Measurements from ENCODE around the gene SMYD3. TPM values are rescaled to one million over a fixed set of nuclear protein-coding genes. Genes with fewer than 3 reads are reported as not detected.

The SMYD3 gene
- total RNA-seq (10 to 100 TPM; 13.5 to 78.2 (median 27.9) TPM), polyA plus RNA-seq (10 to 100 TPM; 16.8 to 29.9 (median 25.6) TPM)
- long read RNA-seq, donor 1, transcript SMYD3-201 (7 exons, 1,863 nt) = major isoform, 12 of 12 reads
- long read RNA-seq, donor 1, partial matches to known transcripts = 0 of 12 reads
- long read RNA-seq, donor 1, other reads (novel, unspliced or antisense) = 0 of 12 reads
- long read RNA-seq, donor 2, transcript SMYD3-201 (7 exons, 1,863 nt) = major isoform, 9 of 11 reads
- long read RNA-seq, donor 2, partial matches to known transcripts = 0 of 11 reads
- long read RNA-seq, donor 2, other reads (novel, unspliced or antisense) = 0 of 11 reads
- long read RNA-seq, donor 3, transcript SMYD3-201 (7 exons, 1,863 nt) = major isoform, 9 of 11 reads
- long read RNA-seq, donor 3, partial matches to known transcripts = 0 of 11 reads
- long read RNA-seq, donor 3, other reads (novel, unspliced or antisense) = 0 of 11 reads
- long read RNA-seq, donor 4, transcript SMYD3-201 (7 exons, 1,863 nt) = major isoform, 9 of 13 reads
- long read RNA-seq, donor 4, partial matches to known transcripts = 2 of 13 reads
- long read RNA-seq, donor 4, other reads (novel, unspliced or antisense) = 2 of 13 reads
- long read RNA-seq, donor 5, partial matches to known transcripts = 0 of 4 reads
- long read RNA-seq, donor 5, other reads (novel, unspliced or antisense) = 0 of 4 reads
- long read RNA-seq, donor 6, transcript SMYD3-201 (7 exons, 1,863 nt) = major isoform, 7 of 9 reads
- long read RNA-seq, donor 6, partial matches to known transcripts = 0 of 9 reads
- long read RNA-seq, donor 6, other reads (novel, unspliced or antisense) = 2 of 9 reads
- long read RNA-seq, donor 7, transcript SMYD3-201 (7 exons, 1,863 nt) = major isoform, 9 of 10 reads
- long read RNA-seq, donor 7, partial matches to known transcripts = 0 of 10 reads
- long read RNA-seq, donor 7, other reads (novel, unspliced or antisense) = 0 of 10 reads
- long read RNA-seq, donor 8, transcript SMYD3-201 (7 exons, 1,863 nt) = major isoform, 18 of 18 reads
- long read RNA-seq, donor 8, partial matches to known transcripts = 0 of 18 reads
- long read RNA-seq, donor 8, other reads (novel, unspliced or antisense) = 0 of 18 reads
- long read RNA-seq, donor 9, transcript SMYD3-201 (7 exons, 1,863 nt) = major isoform, 18 of 19 reads
- long read RNA-seq, donor 9, partial matches to known transcripts = 0 of 19 reads
- long read RNA-seq, donor 9, other reads (novel, unspliced or antisense) = 0 of 19 reads
- long read RNA-seq, donor 10, partial matches to known transcripts = 0 of 3 reads
- long read RNA-seq, donor 10, other reads (novel, unspliced or antisense) = 0 of 3 reads

- Histone ChIP-seq H3K4me1 (replicated peaks in 1 of 2) (peaks cover 0 to 9% of the 10 kb centered on the region in 2 donors), H3K36me3 (replicated peaks in 1 of 2) (no peaks in the 10 kb centered on the region), H3K4me3 (peak within 1 kb of the TSS; percentile 23 to 90 (median 74)), H3K27me3 (no peaks in the 10 kb centered on the region), H3K9me3 (replicated peaks in 1 of 3) (no peaks in the 10 kb centered on the region), H3K27ac (peak within 1 kb of the TSS in 1 of 5 donors; percentile 27)
- TF ChIP-seq POLR2A (IDR thresholded peaks at IDR 0.05) (peak in 1 of 2 donors; percentile 16), CTCF (IDR thresholded peaks at IDR 0.05) (peak in 1 of 6 experiments; percentile 16)
- peak; percentile 63 to 76 (median 71) for DNase-seq
- WGBS, 4 donors = 0 to 2% (median 1%) methylated on average over 18 to 79 of the region's 79 CpGs
- intact Hi-C loops (cut with DNase I) = loop anchor here (5.0 to 10.0 kb wide), 2 partner anchors 178 to 190 kb away; no protein-coding TSS in a partner anchor
These were observed at the start of gene SMYD3 for GRCh38 chr1:246506674-246507481. Gene SMYD3 (minus strand): TSS chr1:246507279.

GRCh38 chr1:246554201-246554600, 47.1 kb upstream of the SMYD3 start:
- TF ChIP-seq CTCF (IDR thresholded peaks at IDR 0.05) = no peak
- no peak for TF ChIP-seq POLR2A (IDR thresholded peaks at IDR 0.05)
- Histone ChIP-seq H3K27ac (no peak overlapping the region), H3K4me3 (no peak overlapping the region), H3K36me3 (replicated peaks in 1 of 2) (peaks cover 0 to 33% of the 10 kb centered on the region in 2 donors), H3K9me3 (replicated peaks in 1 of 3) (no peaks in the 10 kb centered on the region), H3K27me3 (no peaks in the 10 kb centered on the region), H3K4me1 (replicated peaks in 1 of 2) (no peaks in the 10 kb centered on the region)
- DNase-seq = no peak
- intact Hi-C loops (cut with DNase I) = loop anchor here in 1 of 2 donors (10.0 kb wide), 1 partner anchor 91 kb away; no protein-coding TSS in a partner anchor
- 94 to 96% (median 95%) methylated on average over 16 of the region's 16 CpGs for WGBS, 4 donors

- no peaks in the 10 kb centered on the region for H3K4me1 ChIP-seq (replicated peaks in 1 of 2)
- TF ChIP-seq POLR2A (IDR thresholded peaks at IDR 0.05) = no peak
- no peak for TF ChIP-seq CTCF (IDR thresholded peaks at IDR 0.05)
- WGBS, 4 donors = 80 to 95% (median 93%) methylated on average over 6 of the region's 6 CpGs
- no peak for DNase-seq
- no peak overlapping the region for H3K4me3 ChIP-seq
- peaks cover 0 to 48% of the 10 kb centered on the region in 2 donors for H3K36me3 ChIP-seq (replicated peaks in 1 of 2)
- no peaks in the 10 kb centered on the region for H3K27me3 ChIP-seq
- intact Hi-C loops (cut with DNase I) = loop anchor here in 1 of 2 donors (10.0 kb wide), 1 partner anchor 93 kb away; no protein-coding TSS in a partner anchor
- H3K9me3 ChIP-seq (replicated peaks in 1 of 3) = no peaks in the 10 kb centered on the region
- H3K27ac ChIP-seq = no peak overlapping the region
These were observed 45.0 kb upstream of the SMYD3 start for GRCh38 chr1:246552110-246552509.

Measured in adrenal gland (tissue), 19 donors.